HG02642 (cell line): ENCODE measurements around the gene CTNNBL1.
"Not testable (repeated sequence)": the region's sequence is repeated elsewhere in the genome, so short reads cannot be mapped to it uniquely, and the experiment has no call there.

ENCODE experiments used
- ATAC-seq: cut with Tn5 transposase; IDR thresholded peaks from one replicate; pipeline ENCODE4 v1.9.1; 2021; ENCODE audit warnings: mild to moderate bottlenecking; ENCODE audit not compliant: unreplicated experiment, poor library complexity

CTNNBL1 gene

GRCh38 chr20:37677969-37678861 is 15.6 kb upstream of the CTNNBL1 start:
- ATAC-seq: no peak

GRCh38 chr20:37679751-37680150 is 14.1 kb upstream of the CTNNBL1 start:
- not testable (repeated sequence) for ATAC-seq

GRCh38 chr20:37680420-37680819 is 13.4 kb upstream of the CTNNBL1 start:
- no peak for ATAC-seq

GRCh38 chr20:37681384-37682112 is 12.3 kb upstream of the CTNNBL1 start:
- no peak for ATAC-seq

- ATAC-seq: not testable (repeated sequence)
These were observed 10.7 kb upstream of the CTNNBL1 start for GRCh38 chr20:37683146-37683545.

- ATAC-seq: no peak
These were observed 6.9 kb upstream of the CTNNBL1 start for GRCh38 chr20:37686762-37687477.

- no peak for ATAC-seq
These were observed 6.4 kb upstream of the CTNNBL1 start for GRCh38 chr20:37687478-37687805.

GRCh38 chr20:37688093-37688492 is 5.7 kb upstream of the CTNNBL1 start:
- ATAC-seq: no peak

- ATAC-seq: no peak
These were observed 3.0 kb upstream of the CTNNBL1 start for GRCh38 chr20:37690626-37691369.

GRCh38 chr20:37692459-37693166 is 1.2 kb upstream of the CTNNBL1 start:
- no peak for ATAC-seq

- ATAC-seq: no peak
These were observed 592 bp upstream of the CTNNBL1 start for GRCh38 chr20:37693242-37693634.

GRCh38 chr20:37695684-37696342 is 2.0 kb downstream of the CTNNBL1 start:
- ATAC-seq: no peak

GRCh38 chr20:37697314-37697713 is 3.5 kb downstream of the CTNNBL1 start:
- no peak for ATAC-seq

- ATAC-seq: no peak
These were observed 5.4 kb downstream of the CTNNBL1 start for GRCh38 chr20:37699202-37699601.

GRCh38 chr20:37700301-37700700 is 6.5 kb downstream of the CTNNBL1 start:
- no peak for ATAC-seq

- not testable (repeated sequence) for ATAC-seq
These were observed 7.8 kb downstream of the CTNNBL1 start for GRCh38 chr20:37701676-37702075.

GRCh38 chr20:37702403-37703034 is 8.7 kb downstream of the CTNNBL1 start:
- ATAC-seq: no peak

- no peak for ATAC-seq
These were observed 9.4 kb downstream of the CTNNBL1 start for GRCh38 chr20:37703035-37703845.
